DOHH2 (cell line): ENCODE measurements around the gene AEBP1.

Experiments used
- H3F3A ChIP-seq: fragments of 200-600 bp; sonication (generic), shearing (Covaris generic); 2 replicates; pipeline ENCODE4 v1.6.0; 2016; ENCODE audit warnings: antibody characterized with exemption, mild to moderate bottlenecking; ENCODE audit not compliant: control insufficient read depth, insufficient read depth
- H3K27ac ChIP-seq: fragments of 200-600 bp; sonication (generic); 2 replicates; pipeline ENCODE4 v1.5.1; 2014; ENCODE audit warnings: low read depth, mild to moderate bottlenecking, low read length, moderate library complexity
- H3K27me3 ChIP-seq: fragments of 200-600 bp; sonication (generic); 2 replicates; pipeline ENCODE4 v1.6.1; 2014; ENCODE audit warnings: mild to moderate bottlenecking, low read length, mixed read lengths; ENCODE audit not compliant: control insufficient read depth
- H3K36me3 ChIP-seq: fragments of 200-600 bp; sonication (generic); 2 replicates; pipeline ENCODE4 v1.6.1; 2014; ENCODE audit warnings: mild to moderate bottlenecking, low read length, moderate library complexity, mixed read lengths; ENCODE audit not compliant: control insufficient read depth
- H3K4me1 ChIP-seq: fragments of 200-600 bp; sonication (generic); 2 replicates; pipeline ENCODE4 v1.6.1; 2014; ENCODE audit warnings: mild to moderate bottlenecking, low read length, mixed read lengths; ENCODE audit not compliant: control insufficient read depth
- H3K4me2 ChIP-seq: fragments of 200-600 bp; sonication (generic); 2 replicates; pipeline ENCODE4 v1.6.0; 2014; ENCODE audit warnings: mild to moderate bottlenecking, low read length, moderate library complexity
- H3K4me3 ChIP-seq: fragments of 200-600 bp; sonication (generic); 2 replicates; pipeline ENCODE4 v1.5.1; 2014; ENCODE audit warnings: mild to moderate bottlenecking, low read length, mixed read lengths
- H3K79me2 ChIP-seq: fragments of 200-600 bp; sonication (generic); 2 replicates; pipeline ENCODE4 v1.6.1; 2014; ENCODE audit warnings: mild to moderate bottlenecking, low read length, mixed read lengths; ENCODE audit not compliant: control insufficient read depth
- H3K9me2 ChIP-seq: fragments of 200-600 bp; sonication (generic); replicated peaks from 2 replicates; pipeline ENCODE4 v1.6.1; 2014; ENCODE audit warnings: mild to moderate bottlenecking, low read length, mixed read lengths; ENCODE audit not compliant: control insufficient read depth
- H3K9me3 ChIP-seq: fragments of 200-600 bp; sonication (generic); 2 replicates; pipeline ENCODE4 v1.6.1; 2014; ENCODE audit warnings: antibody characterized with exemption, low read length, mixed read lengths; ENCODE audit not compliant: control insufficient read depth, insufficient read depth
- H4K20me1 ChIP-seq: fragments of 200-600 bp; sonication (generic); 2 replicates; pipeline ENCODE4 v1.6.0; 2014; ENCODE audit warnings: low read depth, mild to moderate bottlenecking, antibody characterized with exemption, low read length, moderate library complexity; ENCODE audit not compliant: control insufficient read depth, insufficient read depth
- CTCF ChIP-seq: fragments of 200-600 bp; sonication (generic); IDR thresholded peaks from one replicate; pipeline ENCODE4 v1.5.1; 2014; ENCODE audit warnings: antibody characterized with exemption, mild to moderate bottlenecking, low read depth, low read length; ENCODE audit not compliant: poor library complexity, severe bottlenecking
- EZH2phosphoT487 ChIP-seq: fragments of 200-600 bp; sonication (generic); IDR thresholded peaks from 2 replicates; pipeline ENCODE4 v1.6.1; 2017; ENCODE audit warnings: borderline replicate concordance, mild to moderate bottlenecking, antibody characterized with exemption, low read length, moderate library complexity, mixed read lengths

The AEBP1 gene

DNA sequence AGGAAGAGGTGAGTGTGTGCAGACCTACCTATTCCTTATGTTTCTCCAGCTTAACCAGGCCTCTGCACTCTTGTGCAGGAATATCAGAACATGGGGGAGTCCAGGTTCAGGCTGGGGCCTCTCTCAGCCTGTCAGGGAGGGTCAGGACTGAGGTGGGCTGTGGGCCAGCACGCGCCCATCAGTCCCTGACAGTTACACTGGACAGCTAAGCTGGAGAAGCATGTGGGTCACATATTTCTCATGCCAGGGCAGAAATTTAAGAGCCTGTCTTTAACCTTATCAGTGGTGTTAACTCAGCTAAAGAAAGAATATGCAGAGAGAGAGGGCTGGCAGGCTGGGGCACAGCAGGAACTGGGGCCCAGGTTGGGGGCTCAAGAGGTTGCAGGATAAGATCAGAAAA lies 27.9 kb downstream of the AEBP1 start:
- peaks cover 23% of the 10 kb centered on the region for H3K4me1 ChIP-seq
- no peak overlapping the region for H3K27ac ChIP-seq
- H3K27me3 ChIP-seq = no peaks in the 10 kb centered on the region
- no peaks in the 10 kb centered on the region for H3K9me3 ChIP-seq
- H3K4me2 ChIP-seq = no peak overlapping the region
- H4K20me1 ChIP-seq = no peaks in the 10 kb centered on the region
- no peaks in the 10 kb centered on the region for H3K79me2 ChIP-seq
- TF ChIP-seq EZH2phosphoT487 (no peak), CTCF (no peak)
- no peaks in the 10 kb centered on the region for H3K36me3 ChIP-seq
- H3K9me2 ChIP-seq = no peaks in the 10 kb centered on the region
- no peak overlapping the region for H3K4me3 ChIP-seq
- H3F3A ChIP-seq = peaks cover 8% of the 10 kb centered on the region

- H3F3A ChIP-seq = no peaks in the 10 kb centered on the region
- peaks cover 10% of the 10 kb centered on the region for H3K4me1 ChIP-seq
- H3K4me2 ChIP-seq = no peak overlapping the region
- no peaks in the 10 kb centered on the region for H3K27me3 ChIP-seq
- H3K36me3 ChIP-seq = no peaks in the 10 kb centered on the region
- H3K4me3 ChIP-seq = no peak overlapping the region
- TF ChIP-seq EZH2phosphoT487 (no peak), CTCF (no peak)
- H3K9me3 ChIP-seq = no peaks in the 10 kb centered on the region
- no peaks in the 10 kb centered on the region for H3K9me2 ChIP-seq
- no peaks in the 10 kb centered on the region for H4K20me1 ChIP-seq
- no peak overlapping the region for H3K27ac ChIP-seq
- no peaks in the 10 kb centered on the region for H3K79me2 ChIP-seq
These were observed 29.1 kb downstream of the AEBP1 start for GRCh38 chr7:44133295-44133694.

DNA sequence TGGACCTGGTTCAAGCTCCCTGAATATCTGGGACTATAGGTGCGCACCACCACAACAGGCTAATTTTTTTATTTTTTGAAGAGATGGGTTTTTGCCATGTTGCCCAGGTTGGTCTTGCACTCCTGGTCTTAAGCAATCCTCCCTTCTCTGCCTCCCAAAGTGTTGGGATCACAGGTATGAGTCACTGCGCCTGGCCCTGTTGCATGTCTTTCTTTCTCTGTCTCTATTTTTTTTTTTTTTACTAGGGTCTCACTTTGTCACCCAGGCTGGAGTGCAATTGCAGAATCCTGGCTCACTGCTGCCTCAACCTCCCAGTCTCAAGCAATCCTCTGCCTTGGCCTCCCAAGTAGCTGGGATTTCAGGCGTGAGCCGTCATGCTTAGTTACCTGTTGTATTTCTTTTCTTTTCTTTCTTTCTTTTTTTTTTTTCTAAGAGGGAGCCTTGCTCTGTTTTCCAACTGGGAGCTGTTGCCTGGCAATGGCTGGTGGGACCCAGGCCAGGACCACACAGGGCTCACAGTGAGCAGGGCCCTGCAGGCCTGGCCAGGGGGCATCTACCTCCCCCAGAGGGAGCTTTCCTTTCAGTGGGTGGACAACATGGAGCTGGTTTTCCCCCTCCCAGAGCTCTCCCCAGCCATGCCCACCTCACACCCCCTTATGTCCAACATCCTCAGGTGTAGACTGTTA lies 30.9 kb downstream of the AEBP1 start:
- H3K27ac ChIP-seq = no peak overlapping the region
- no peak overlapping the region for H3K4me2 ChIP-seq
- H3K9me2 ChIP-seq = no peaks in the 10 kb centered on the region
- H3K4me3 ChIP-seq = no peak overlapping the region
- TF ChIP-seq CTCF (no peak), EZH2phosphoT487 (no peak)
- H3K4me1 ChIP-seq = no peaks in the 10 kb centered on the region
- H3K79me2 ChIP-seq = no peaks in the 10 kb centered on the region
- H4K20me1 ChIP-seq = no peaks in the 10 kb centered on the region
- no peaks in the 10 kb centered on the region for H3K36me3 ChIP-seq
- H3F3A ChIP-seq = no peaks in the 10 kb centered on the region
- no peaks in the 10 kb centered on the region for H3K27me3 ChIP-seq
- no peaks in the 10 kb centered on the region for H3K9me3 ChIP-seq
